Measurements from ENCODE around the gene MAST3.
A peak's percentile ranks its signal among the peaks of the same experiment; 100 is the strongest.
"Not testable (repeated sequence)": the region's sequence is repeated elsewhere in the genome, so short reads cannot be mapped to it uniquely, and the experiment has no call there.

Gene MAST3

GRCh38 chr19:18089096-18089541 is 8.5 kb upstream of the MAST3 start:
- H3K4me3 ChIP-seq (ENCODE audit: low read length); H3K36me3 ChIP-seq (ENCODE audit: control insufficient read depth, low read depth, low read length); H3K4me1 ChIP-seq (ENCODE audit: control insufficient read depth, low read depth, low read length); H3K27ac ChIP-seq (ENCODE audit: low read length); H3K27me3 ChIP-seq (ENCODE audit: control insufficient read depth, insufficient read depth, low read length); H3K9ac ChIP-seq (ENCODE audit: low read length); H3K9me3 ChIP-seq (ENCODE audit: control insufficient read depth, low read depth, low read length): not testable (repeated sequence)

GRCh38 chr19:18089726-18090125 is 7.9 kb upstream of the MAST3 start:
- no peaks in the 10 kb centered on the region for H3K9me3 ChIP-seq (ENCODE audit: control insufficient read depth, low read depth, low read length)
- no peaks in the 10 kb centered on the region for H3K4me1 ChIP-seq (ENCODE audit: control insufficient read depth, low read depth, low read length)
- no peaks in the 10 kb centered on the region for H3K27me3 ChIP-seq (ENCODE audit: control insufficient read depth, insufficient read depth, low read length)
- H3K27ac ChIP-seq (ENCODE audit: low read length): no peak overlapping the region
- no peak overlapping the region for H3K4me3 ChIP-seq (ENCODE audit: low read length)
- no peak overlapping the region for H3K9ac ChIP-seq (ENCODE audit: low read length)
- H3K36me3 ChIP-seq (ENCODE audit: control insufficient read depth, low read depth, low read length): no peaks in the 10 kb centered on the region

GRCh38 chr19:18090545-18091216 is 6.9 kb upstream of the MAST3 start:
- Histone ChIP-seq H3K27ac (ENCODE audit: low read length) (no peak overlapping the region), H3K4me1 (ENCODE audit: control insufficient read depth, low read depth, low read length) (no peaks in the 10 kb centered on the region), H3K4me3 (ENCODE audit: low read length) (no peak overlapping the region), H3K27me3 (ENCODE audit: control insufficient read depth, insufficient read depth, low read length) (no peaks in the 10 kb centered on the region), H3K9ac (ENCODE audit: low read length) (no peak overlapping the region), H3K9me3 (ENCODE audit: control insufficient read depth, low read depth, low read length) (no peaks in the 10 kb centered on the region), H3K36me3 (ENCODE audit: control insufficient read depth, low read depth, low read length) (no peaks in the 10 kb centered on the region)

GRCh38 chr19:18091217-18091608 is 6.4 kb upstream of the MAST3 start:
- no peaks in the 10 kb centered on the region for H3K9me3 ChIP-seq (ENCODE audit: control insufficient read depth, low read depth, low read length)
- H3K9ac ChIP-seq (ENCODE audit: low read length): no peak overlapping the region
- no peaks in the 10 kb centered on the region for H3K27me3 ChIP-seq (ENCODE audit: control insufficient read depth, insufficient read depth, low read length)
- no peak overlapping the region for H3K4me3 ChIP-seq (ENCODE audit: low read length)
- H3K4me1 ChIP-seq (ENCODE audit: control insufficient read depth, low read depth, low read length): no peaks in the 10 kb centered on the region
- no peak overlapping the region for H3K27ac ChIP-seq (ENCODE audit: low read length)
- H3K36me3 ChIP-seq (ENCODE audit: control insufficient read depth, low read depth, low read length): no peaks in the 10 kb centered on the region

- no peaks in the 10 kb centered on the region for H3K9me3 ChIP-seq (ENCODE audit: control insufficient read depth, low read depth, low read length)
- no peaks in the 10 kb centered on the region for H3K36me3 ChIP-seq (ENCODE audit: control insufficient read depth, low read depth, low read length)
- H3K27ac ChIP-seq (ENCODE audit: low read length): no peak overlapping the region
- no peak overlapping the region for H3K9ac ChIP-seq (ENCODE audit: low read length)
- H3K4me3 ChIP-seq (ENCODE audit: low read length): no peak overlapping the region
- no peaks in the 10 kb centered on the region for H3K4me1 ChIP-seq (ENCODE audit: control insufficient read depth, low read depth, low read length)
- H3K27me3 ChIP-seq (ENCODE audit: control insufficient read depth, insufficient read depth, low read length): peaks cover 8% of the 10 kb centered on the region
Observed at GRCh38 chr19:18093439-18094161, 4.0 kb upstream of the MAST3 start.

- Histone ChIP-seq H3K36me3 (ENCODE audit: control insufficient read depth, low read depth, low read length) (no peaks in the 10 kb centered on the region), H3K9me3 (ENCODE audit: control insufficient read depth, low read depth, low read length) (no peaks in the 10 kb centered on the region), H3K27me3 (ENCODE audit: control insufficient read depth, insufficient read depth, low read length) (peaks cover 19% of the 10 kb centered on the region), H3K4me3 (ENCODE audit: low read length) (no peak overlapping the region), H3K9ac (ENCODE audit: low read length) (no peak overlapping the region), H3K27ac (ENCODE audit: low read length) (no peak overlapping the region), H3K4me1 (ENCODE audit: control insufficient read depth, low read depth, low read length) (peaks cover 5% of the 10 kb centered on the region)
Observed at GRCh38 chr19:18096258-18096657, 1.3 kb upstream of the MAST3 start.

- Histone ChIP-seq H3K9me3 (ENCODE audit: control insufficient read depth, low read depth, low read length) (no peaks in the 10 kb centered on the region), H3K4me3 (ENCODE audit: low read length) (peak overlapping the region; percentile 48), H3K9ac (ENCODE audit: low read length) (no peak overlapping the region), H3K27me3 (ENCODE audit: control insufficient read depth, insufficient read depth, low read length) (peaks cover 19% of the 10 kb centered on the region), H3K4me1 (ENCODE audit: control insufficient read depth, low read depth, low read length) (peaks cover 5% of the 10 kb centered on the region), H3K36me3 (ENCODE audit: control insufficient read depth, low read depth, low read length) (no peaks in the 10 kb centered on the region), H3K27ac (ENCODE audit: low read length) (no peak overlapping the region)
Observed at GRCh38 chr19:18097993-18098890, 664 bp downstream of the MAST3 start.

- no peaks in the 10 kb centered on the region for H3K9me3 ChIP-seq (ENCODE audit: control insufficient read depth, low read depth, low read length)
- H3K4me1 ChIP-seq (ENCODE audit: control insufficient read depth, low read depth, low read length): peaks cover 5% of the 10 kb centered on the region
- peaks cover 19% of the 10 kb centered on the region for H3K27me3 ChIP-seq (ENCODE audit: control insufficient read depth, insufficient read depth, low read length)
- H3K4me3 ChIP-seq (ENCODE audit: low read length): peak overlapping the region; percentile 5
- no peak overlapping the region for H3K9ac ChIP-seq (ENCODE audit: low read length)
- H3K27ac ChIP-seq (ENCODE audit: low read length): no peak overlapping the region
- H3K36me3 ChIP-seq (ENCODE audit: control insufficient read depth, low read depth, low read length): no peaks in the 10 kb centered on the region
Observed at GRCh38 chr19:18098891-18099622, 1.5 kb downstream of the MAST3 start.

GRCh38 chr19:18099623-18099995 is 2.0 kb downstream of the MAST3 start:
- no peak overlapping the region for H3K27ac ChIP-seq (ENCODE audit: low read length)
- H3K36me3 ChIP-seq (ENCODE audit: control insufficient read depth, low read depth, low read length): no peaks in the 10 kb centered on the region
- no peak overlapping the region for H3K4me3 ChIP-seq (ENCODE audit: low read length)
- H3K4me1 ChIP-seq (ENCODE audit: control insufficient read depth, low read depth, low read length): peaks cover 5% of the 10 kb centered on the region
- H3K9me3 ChIP-seq (ENCODE audit: control insufficient read depth, low read depth, low read length): no peaks in the 10 kb centered on the region
- H3K9ac ChIP-seq (ENCODE audit: low read length): no peak overlapping the region
- H3K27me3 ChIP-seq (ENCODE audit: control insufficient read depth, insufficient read depth, low read length): peaks cover 19% of the 10 kb centered on the region

- Histone ChIP-seq H3K27ac (ENCODE audit: low read length) (no peak overlapping the region), H3K4me1 (ENCODE audit: control insufficient read depth, low read depth, low read length) (peaks cover 5% of the 10 kb centered on the region), H3K9me3 (ENCODE audit: control insufficient read depth, low read depth, low read length) (no peaks in the 10 kb centered on the region), H3K9ac (ENCODE audit: low read length) (no peak overlapping the region), H3K4me3 (ENCODE audit: low read length) (no peak overlapping the region), H3K36me3 (ENCODE audit: control insufficient read depth, low read depth, low read length) (no peaks in the 10 kb centered on the region), H3K27me3 (ENCODE audit: control insufficient read depth, insufficient read depth, low read length) (peaks cover 19% of the 10 kb centered on the region)
Observed at GRCh38 chr19:18100710-18101109, 3.1 kb downstream of the MAST3 start.

GRCh38 chr19:18101268-18101667 is 3.7 kb downstream of the MAST3 start:
- Histone ChIP-seq H3K4me1 (ENCODE audit: control insufficient read depth, low read depth, low read length) (peaks cover 5% of the 10 kb centered on the region), H3K27me3 (ENCODE audit: control insufficient read depth, insufficient read depth, low read length) (peaks cover 19% of the 10 kb centered on the region), H3K9me3 (ENCODE audit: control insufficient read depth, low read depth, low read length) (no peaks in the 10 kb centered on the region), H3K36me3 (ENCODE audit: control insufficient read depth, low read depth, low read length) (no peaks in the 10 kb centered on the region), H3K9ac (ENCODE audit: low read length) (no peak overlapping the region), H3K4me3 (ENCODE audit: low read length) (no peak overlapping the region), H3K27ac (ENCODE audit: low read length) (no peak overlapping the region)

Measured in iPS-18a (cell line).